CD4-positive, alpha-beta T cell (primary cell): ENCODE results near the gene MIDN. TPM values are rescaled to one million over a fixed set of nuclear protein-coding genes. Genes with fewer than 3 reads are reported as not detected.

Experiments used
- ATAC-seq: fragments of 200-7000 bp; cut with Tn5 transposase; one replicate; pipeline ENCODE4 v1.10.0; 2022; ENCODE audit warnings: mild to moderate bottlenecking; ENCODE audit not compliant: poor library complexity
- CTCF ChIA-PET: fragments of 350-600 bp; sonication (Branson Sonifier 250); formaldehyde crosslinking; loops from one replicate; lab custom pipeline; 2021; ENCODE audit warnings: antibody characterized with exemption, inconsistent platforms; lab: Charles Lee
- POLR2A ChIA-PET: fragments of 350-600 bp; sonication (Branson Sonifier 250); formaldehyde crosslinking; loops from one replicate; lab custom pipeline; 2021; ENCODE audit warnings: antibody characterized with exemption, inconsistent platforms; lab: Charles Lee
- DNase-seq, 14 experiments: peaks; one replicate each; pipeline ENCODE4 v3.0.0-alpha.2; 2013 to 2020; ENCODE audit warnings: mixed read lengths in 2 of 14
- H3K27ac ChIP-seq, 2 donors: one replicate each; pipeline versions ENCODE4 v1.5.1 to v1.7.0; 2013; ENCODE audit warnings: low read length in 2 of 2, low read depth in 1 of 2, mild to moderate bottlenecking in 1 of 2
- H3K27me3 ChIP-seq, 2 experiments: 1 replicate in 1 of 2; 2 replicates in 1 of 2; pipeline versions ENCODE4 v1.6.1 to v1.7.0; 2013; ENCODE audit warnings: low read length in 2 of 2, control low read depth in 1 of 2, mild to moderate bottlenecking in 1 of 2, moderate library complexity in 1 of 2; ENCODE audit not compliant: insufficient read depth in 2 of 2, control insufficient read depth in 1 of 2
- H3K36me3 ChIP-seq: one replicate; pipeline ENCODE4 v1.6.1; 2013; ENCODE audit warnings: low read length, control low read depth; ENCODE audit not compliant: insufficient read depth
- H3K4me1 ChIP-seq: one replicate; pipeline ENCODE4 v1.6.1; 2013; ENCODE audit warnings: low read length, control low read depth; ENCODE audit not compliant: insufficient read depth
- H3K4me3 ChIP-seq: one replicate; pipeline ENCODE4 v1.5.1; 2013; ENCODE audit warnings: mild to moderate bottlenecking, low read length, moderate library complexity
- H3K9me3 ChIP-seq, 2 experiments: 1 replicate in 1 of 2; 2 replicates in 1 of 2; pipeline versions ENCODE4 v1.6.1 to v1.7.0; 2013; ENCODE audit warnings: low read length in 2 of 2, mild to moderate bottlenecking in 2 of 2, control low read depth in 1 of 2, moderate library complexity in 1 of 2; ENCODE audit not compliant: control insufficient read depth in 1 of 2, insufficient read depth in 1 of 2
- H3K27ac Mint-ChIP-seq: one replicate; pipeline ENCODE4 v1.8.0; 2020; ENCODE audit warnings: mixed read lengths
- H3K27me3 Mint-ChIP-seq: one replicate; pipeline ENCODE4 v1.8.0; 2021; ENCODE audit warnings: mixed read lengths
- H3K36me3 Mint-ChIP-seq: one replicate; pipeline ENCODE4 v1.8.0; 2021; ENCODE audit warnings: low read depth, mixed read lengths
- H3K4me1 Mint-ChIP-seq: one replicate; pipeline ENCODE4 v1.8.0; 2021; ENCODE audit warnings: low read depth, mixed read lengths
- H3K4me3 Mint-ChIP-seq: one replicate; pipeline ENCODE4 v1.8.0; 2020; ENCODE audit warnings: mild to moderate bottlenecking, mixed read lengths
- H3K9me3 Mint-ChIP-seq: one replicate; pipeline ENCODE4 v1.8.0; 2020; ENCODE audit warnings: mixed read lengths
- CTCF ChIP-seq: fragments of 200-600 bp; IDR thresholded peaks from one replicate; pipeline ENCODE4 v1.8.0; 2022; ENCODE audit warnings: antibody characterized with exemption, mild to moderate bottlenecking
- intact Hi-C, 2 experiments: fragments of 100-400 bp; cut with DNase I in 1 of 2; cut with micrococcal nuclease in 1 of 2; formaldehyde crosslinking; loops; one replicate each; pipeline versions ENCODE4 v1.15.1 to v1.9.0; 2023 to 2025; cut with DNase I, micrococcal nuclease
- total RNA-seq, 174 experiments: library from RNA in 2 of 174; stranded (reverse) in 2 of 174; gene quantifications; one replicate each; pipeline ENCODE4 v1.2.3 and lab custom pipeline; 2021 to 2026

The MIDN gene
- total RNA-seq, 2 experiments from 2014 or later = 214 to 228 TPM

GRCh38 chr19:1235625-1236538, 12.5 kb upstream of the MIDN start:
- Histone ChIP-seq H3K36me3 (no peaks in the 10 kb centered on the region), H3K27me3 (peaks cover 6 to 12% of the 10 kb centered on the region in 2 experiments), H3K4me3 (no peak overlapping the region), H3K4me1 (peaks cover 38% of the 10 kb centered on the region), H3K9me3 (peaks cover 0 to 9% of the 10 kb centered on the region in 2 experiments), H3K27ac (no peak overlapping the region)
- H3K27ac Mint-ChIP-seq = no peak overlapping the region
- peaks cover 14% of the 10 kb centered on the region for H3K4me1 Mint-ChIP-seq
- no peak for DNase-seq
- ChIA-PET POLR2A (no interaction called here), CTCF (no interaction called here)
- no peaks in the 10 kb centered on the region for H3K9me3 Mint-ChIP-seq
- no peaks in the 10 kb centered on the region for H3K36me3 Mint-ChIP-seq
- peaks cover 9% of the 10 kb centered on the region for H3K27me3 Mint-ChIP-seq
- no peak overlapping the region for H3K4me3 Mint-ChIP-seq
- TF ChIP-seq CTCF = no peak
- intact Hi-C loops = no loop called here
- ATAC-seq = no peak

- peaks cover 18% of the 10 kb centered on the region for H3K4me1 Mint-ChIP-seq
- peaks cover 6 to 12% of the 10 kb centered on the region in 2 experiments for H3K27me3 ChIP-seq
- H3K27ac Mint-ChIP-seq = no peak overlapping the region
- H3K27me3 Mint-ChIP-seq = peaks cover 12% of the 10 kb centered on the region
- H3K4me3 ChIP-seq = no peak overlapping the region
- H3K9me3 Mint-ChIP-seq = no peaks in the 10 kb centered on the region
- H3K9me3 ChIP-seq = peaks cover 0 to 9% of the 10 kb centered on the region in 2 experiments
- no peak overlapping the region for H3K27ac ChIP-seq
- H3K4me3 Mint-ChIP-seq = no peak overlapping the region
- no peaks in the 10 kb centered on the region for H3K36me3 ChIP-seq
- no peak for TF ChIP-seq CTCF
- intact Hi-C loops = no loop called here
- ChIA-PET POLR2A (no interaction called here), CTCF (no interaction called here)
- DNase-seq (no peak), ATAC-seq (no peak)
- H3K36me3 Mint-ChIP-seq = peaks cover 3% of the 10 kb centered on the region
- H3K4me1 ChIP-seq = peaks cover 45% of the 10 kb centered on the region
Observed at GRCh38 chr19:1236576-1236975, 11.8 kb upstream of the MIDN start.

GRCh38 chr19:1237027-1237659, 11.2 kb upstream of the MIDN start:
- peaks cover 4% of the 10 kb centered on the region for H3K36me3 Mint-ChIP-seq
- peak overlapping the region; percentile 72 for H3K4me3 Mint-ChIP-seq
- Histone ChIP-seq H3K9me3 (peaks cover 0 to 9% of the 10 kb centered on the region in 2 experiments), H3K36me3 (no peaks in the 10 kb centered on the region), H3K4me1 (peaks cover 48% of the 10 kb centered on the region), H3K27me3 (peaks cover 6 to 12% of the 10 kb centered on the region in 2 experiments), H3K27ac (no peak overlapping the region), H3K4me3 (peak overlapping the region; percentile 12)
- H3K27me3 Mint-ChIP-seq = peaks cover 13% of the 10 kb centered on the region
- ATAC-seq (no peak), DNase-seq (peak in 1 of 14 experiments; percentile 30)
- ChIA-PET CTCF (no interaction called here), POLR2A (no interaction called here)
- H3K9me3 Mint-ChIP-seq = no peaks in the 10 kb centered on the region
- intact Hi-C loops = no loop called here
- no peak overlapping the region for H3K27ac Mint-ChIP-seq
- H3K4me1 Mint-ChIP-seq = peaks cover 20% of the 10 kb centered on the region
- no peak for TF ChIP-seq CTCF
